ENCODE data around the gene DIP2C.
"Not testable (repeated sequence)": the region's sequence is repeated elsewhere in the genome, so short reads cannot be mapped to it uniquely, and the experiment has no call there.

The DIP2C gene

GRCh38 chr10:327889-328852, 361.3 kb downstream of the DIP2C start:
- no peak for DNase-seq (ENCODE audit: low read depth in 2 of 2)

GRCh38 chr10:326894-327635, 362.4 kb downstream of the DIP2C start:
- DNase-seq (ENCODE audit: low read depth in 2 of 2): no peak

- DNase-seq (ENCODE audit: low read depth in 2 of 2): no peak
These were observed 363.1 kb downstream of the DIP2C start for GRCh38 chr10:326350-326749.

- DNase-seq (ENCODE audit: low read depth in 2 of 2): no peak
These were observed 364.2 kb downstream of the DIP2C start for GRCh38 chr10:325282-325681.

GRCh38 chr10:324593-324992, 364.9 kb downstream of the DIP2C start:
- DNase-seq (ENCODE audit: low read depth in 2 of 2): no peak

GRCh38 chr10:323651-324293, 365.7 kb downstream of the DIP2C start:
- peak in 1 of 2 experiments; percentile 17 for DNase-seq (ENCODE audit: low read depth in 2 of 2)

- not testable (repeated sequence) for DNase-seq (ENCODE audit: low read depth in 2 of 2)
These were observed 366.4 kb downstream of the DIP2C start for GRCh38 chr10:323046-323445.

GRCh38 chr10:320771-321170, 368.7 kb downstream of the DIP2C start:
- DNase-seq (ENCODE audit: low read depth in 2 of 2): no peak

- DNase-seq (ENCODE audit: low read depth in 2 of 2): no peak
These were observed 371.5 kb downstream of the DIP2C start for GRCh38 chr10:317926-318325.

- no peak for DNase-seq (ENCODE audit: low read depth in 2 of 2)
These were observed 372.1 kb downstream of the DIP2C start for GRCh38 chr10:317271-317769.

GRCh38 chr10:316390-316789, 373.1 kb downstream of the DIP2C start:
- DNase-seq (ENCODE audit: low read depth in 2 of 2): no peak

- DNase-seq (ENCODE audit: low read depth in 2 of 2): no peak
These were observed 374.6 kb downstream of the DIP2C start for GRCh38 chr10:314871-315270.

- no peak for DNase-seq (ENCODE audit: low read depth in 2 of 2)
These were observed 375.1 kb downstream of the DIP2C start for GRCh38 chr10:314381-314780.

GRCh38 chr10:311901-312665, 377.4 kb downstream of the DIP2C start:
- DNase-seq (ENCODE audit: low read depth in 2 of 2): no peak

GRCh38 chr10:310976-311639, 378.4 kb downstream of the DIP2C start:
- no peak for DNase-seq (ENCODE audit: low read depth in 2 of 2)

GRCh38 chr10:310371-310770, 379.1 kb downstream of the DIP2C start:
- no peak for DNase-seq (ENCODE audit: low read depth in 2 of 2)

GRCh38 chr10:308572-309085, 380.8 kb downstream of the DIP2C start:
- no peak for DNase-seq (ENCODE audit: low read depth in 2 of 2)

- no peak for DNase-seq (ENCODE audit: low read depth in 2 of 2)
These were observed 381.4 kb downstream of the DIP2C start for GRCh38 chr10:308101-308500.

GRCh38 chr10:307659-308058, 381.8 kb downstream of the DIP2C start:
- no peak for DNase-seq (ENCODE audit: low read depth in 2 of 2)

GRCh38 chr10:306675-307185, 382.7 kb downstream of the DIP2C start:
- no peak for DNase-seq (ENCODE audit: low read depth in 2 of 2)
